ENCODE results near the gene SRGAP3. TPM values are rescaled to one million over a fixed set of nuclear protein-coding genes. Genes with fewer than 3 reads are reported as not detected.

The SRGAP3 gene
- total RNA-seq, 4 donors from 2014 or later = 6.7 to 24.8 (median 19.7) TPM

DNA sequence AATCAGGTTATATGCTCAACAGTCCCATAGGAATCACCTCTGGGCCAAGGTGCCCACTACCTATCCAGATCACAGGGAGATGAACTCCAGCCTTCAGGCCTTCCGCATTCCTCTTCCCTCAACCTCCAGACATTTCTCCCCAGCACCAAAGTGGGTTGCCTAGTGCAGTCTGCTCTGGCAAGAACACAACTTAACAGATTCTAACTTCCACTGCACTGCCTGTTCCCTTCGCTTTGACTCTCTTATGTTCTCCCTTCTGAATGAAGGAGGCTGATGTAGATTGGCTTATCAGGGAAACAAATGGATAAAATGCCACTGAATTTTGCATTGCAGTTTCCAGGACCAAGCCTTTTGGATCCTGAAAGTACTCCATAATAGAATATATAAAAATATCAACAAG is 106.3 kb downstream of the SRGAP3 start:
- Histone ChIP-seq H3K27me3 (no peaks in the 10 kb centered on the region), H3K4me1 (no peaks in the 10 kb centered on the region), H3K9me3 (peaks cover 0 to 3% (median 0%) of the 10 kb centered on the region in 4 donors), H3K36me3 (no peaks in the 10 kb centered on the region), H3K27ac (no peak overlapping the region), H3K4me3 (no peak overlapping the region)
- TF ChIP-seq POLR2A (IDR thresholded peaks at IDR 0.05) = no peak
- TF ChIP-seq, protein P1, sequence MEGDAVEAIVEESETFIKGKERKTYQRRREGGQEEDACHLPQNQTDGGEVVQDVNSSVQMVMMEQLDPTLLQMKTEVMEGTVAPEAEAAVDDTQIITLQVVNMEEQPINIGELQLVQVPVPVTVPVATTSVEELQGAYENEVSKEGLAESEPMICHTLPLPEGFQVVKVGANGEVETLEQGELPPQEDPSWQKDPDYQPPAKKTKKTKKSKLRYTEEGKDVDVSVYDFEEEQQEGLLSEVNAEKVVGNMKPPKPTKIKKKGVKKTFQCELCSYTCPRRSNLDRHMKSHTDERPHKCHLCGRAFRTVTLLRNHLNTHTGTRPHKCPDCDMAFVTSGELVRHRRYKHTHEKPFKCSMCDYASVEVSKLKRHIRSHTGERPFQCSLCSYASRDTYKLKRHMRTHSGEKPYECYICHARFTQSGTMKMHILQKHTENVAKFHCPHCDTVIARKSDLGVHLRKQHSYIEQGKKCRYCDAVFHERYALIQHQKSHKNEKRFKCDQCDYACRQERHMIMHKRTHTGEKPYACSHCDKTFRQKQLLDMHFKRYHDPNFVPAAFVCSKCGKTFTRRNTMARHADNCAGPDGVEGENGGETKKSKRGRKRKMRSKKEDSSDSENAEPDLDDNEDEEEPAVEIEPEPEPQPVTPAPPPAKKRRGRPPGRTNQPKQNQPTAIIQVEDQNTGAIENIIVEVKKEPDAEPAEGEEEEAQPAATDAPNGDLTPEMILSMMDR (IDR thresholded peaks at IDR 0.05) = no peak
- DNase-seq = no peak

DNA sequence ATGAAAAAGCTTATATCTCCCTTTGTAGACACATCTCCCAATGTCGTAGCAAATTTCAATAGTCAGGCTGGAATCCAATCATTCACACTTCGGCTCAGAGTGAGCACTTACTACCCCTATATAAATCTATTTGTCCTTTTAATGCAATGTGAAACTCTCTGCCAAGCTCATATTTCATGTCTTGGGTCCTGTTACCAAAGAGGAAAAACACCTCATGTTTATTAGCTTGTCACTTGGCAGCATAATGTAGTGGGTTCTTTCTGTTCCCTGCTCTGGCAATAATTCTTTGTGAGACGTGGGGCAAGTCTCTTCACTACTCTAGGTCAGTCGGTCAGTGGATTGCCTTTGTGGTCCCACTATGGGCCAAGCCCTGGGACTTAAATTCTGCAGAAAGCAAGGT is 107.1 kb downstream of the SRGAP3 start:
- peaks cover 0 to 3% (median 0%) of the 10 kb centered on the region in 4 donors for H3K9me3 ChIP-seq
- H3K27me3 ChIP-seq = no peaks in the 10 kb centered on the region
- H3K36me3 ChIP-seq = no peaks in the 10 kb centered on the region
- H3K4me1 ChIP-seq = no peaks in the 10 kb centered on the region
- no peak for DNase-seq
- no peak overlapping the region for H3K27ac ChIP-seq
- no peak for TF ChIP-seq POLR2A (IDR thresholded peaks at IDR 0.05)
- TF ChIP-seq, protein P1 (IDR thresholded peaks at IDR 0.05) = no peak
- H3K4me3 ChIP-seq = no peak overlapping the region

DNA sequence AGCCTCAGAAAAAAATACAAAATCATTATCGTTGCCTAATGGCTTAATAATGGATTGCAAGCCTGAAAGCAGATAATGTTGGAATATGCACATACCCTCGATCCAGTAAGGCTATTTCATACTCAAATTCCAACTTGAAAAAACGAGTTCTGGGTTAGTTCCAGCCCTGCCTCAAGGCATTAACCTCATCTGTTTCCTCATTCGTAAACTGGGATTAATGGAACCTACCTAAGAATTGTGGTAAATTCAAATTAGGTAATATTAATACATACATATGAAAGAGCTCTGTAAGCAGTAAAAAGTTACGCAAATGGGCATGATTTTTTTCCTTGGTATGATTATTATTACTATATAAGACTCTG is 107.5 kb downstream of the SRGAP3 start:
- no peak for DNase-seq
- no peak overlapping the region for H3K27ac ChIP-seq
- H3K4me3 ChIP-seq = no peak overlapping the region
- TF ChIP-seq POLR2A (IDR thresholded peaks at IDR 0.05) = no peak
- TF ChIP-seq, protein P1 (IDR thresholded peaks at IDR 0.05) = no peak
- peaks cover 0 to 3% (median 0%) of the 10 kb centered on the region in 4 donors for H3K9me3 ChIP-seq
- H3K4me1 ChIP-seq = no peaks in the 10 kb centered on the region
- no peaks in the 10 kb centered on the region for H3K36me3 ChIP-seq
- no peaks in the 10 kb centered on the region for H3K27me3 ChIP-seq

DNA sequence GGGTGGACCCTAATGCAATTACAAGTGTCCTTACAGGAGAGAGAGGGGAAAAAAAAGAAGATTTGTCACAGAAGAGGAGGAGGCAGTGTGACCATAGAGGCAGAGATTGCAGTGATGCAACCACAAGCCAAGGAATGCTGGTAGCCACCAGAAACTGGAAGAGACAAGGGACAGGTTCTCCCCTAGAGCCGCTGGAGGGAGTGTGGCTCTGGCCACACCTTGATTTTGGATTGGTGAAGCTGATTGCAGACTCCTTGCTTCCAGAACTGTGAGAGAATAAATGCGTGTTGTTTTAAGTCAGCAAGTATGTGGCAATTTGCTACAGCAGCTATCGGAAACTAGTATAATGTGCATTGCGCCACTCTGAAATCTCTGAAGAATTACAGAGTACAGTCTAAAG is 110.1 kb downstream of the SRGAP3 start:
- Histone ChIP-seq H3K4me1 (no peaks in the 10 kb centered on the region), H3K4me3 (no peak overlapping the region), H3K36me3 (no peaks in the 10 kb centered on the region), H3K27me3 (no peaks in the 10 kb centered on the region), H3K9me3 (peaks cover 0 to 1% (median 0%) of the 10 kb centered on the region in 4 donors), H3K27ac (no peak overlapping the region)
- no peak for DNase-seq
- no peak for TF ChIP-seq POLR2A (IDR thresholded peaks at IDR 0.05)
- TF ChIP-seq, protein P1 (IDR thresholded peaks at IDR 0.05) = no peak

DNA sequence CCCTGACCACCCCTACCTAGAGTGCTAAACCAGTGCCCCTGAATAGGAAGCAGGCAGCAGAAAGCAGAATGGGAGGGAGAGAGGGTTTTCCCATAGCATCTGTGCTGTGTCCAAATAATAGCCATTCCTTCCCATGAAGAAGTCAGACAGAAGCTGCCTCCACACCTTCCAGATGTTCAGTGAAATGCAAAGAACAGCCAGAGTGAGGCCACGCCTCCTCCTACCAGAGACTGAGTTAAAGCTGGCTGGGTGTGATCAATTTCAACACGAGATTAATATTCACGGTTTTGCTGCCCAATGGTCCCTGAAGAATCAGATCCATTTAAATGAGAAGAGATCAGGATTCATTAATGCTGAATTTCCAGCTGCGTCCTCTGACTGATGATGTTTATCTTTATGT is 111.8 kb downstream of the SRGAP3 start:
- H3K4me1 ChIP-seq = no peaks in the 10 kb centered on the region
- no peak for DNase-seq

More for the DNA sequence above, 111.8 kb downstream of the SRGAP3 start:
- H3K36me3 ChIP-seq = no peaks in the 10 kb centered on the region
- no peak for TF ChIP-seq POLR2A (IDR thresholded peaks at IDR 0.05)
- TF ChIP-seq, protein P1 (IDR thresholded peaks at IDR 0.05) = no peak
- no peaks in the 10 kb centered on the region for H3K27me3 ChIP-seq
- no peaks in the 10 kb centered on the region for H3K9me3 ChIP-seq
- H3K27ac ChIP-seq = no peak overlapping the region
- H3K4me3 ChIP-seq = no peak overlapping the region
